H9 (cell line): Measurements from ENCODE around the gene ADH5. TPM values are rescaled to one million over a fixed set of nuclear protein-coding genes. Genes with fewer than 3 reads are reported as not detected.
"Not testable (repeated sequence)": the region's sequence is repeated elsewhere in the genome, so short reads cannot be mapped to it uniquely, and the experiment has no call there.

Experiments
- DNase-seq: peaks from one replicate; pipeline ENCODE4 v3.0.0-alpha.2; 2017
- H2AFZ ChIP-seq: one replicate; pipeline ENCODE4 v1.6.1; 2013; ENCODE audit warnings: mild to moderate bottlenecking, low read length, control low read depth, moderate library complexity
- H2AK5ac ChIP-seq: 2 replicates; pipeline ENCODE4 v1.6.1; 2013; ENCODE audit warnings: low read length, control low read depth, mixed read lengths; ENCODE audit not compliant: insufficient read length
- H2BK120ac ChIP-seq: one replicate; pipeline ENCODE4 v1.6.1; 2013; ENCODE audit warnings: low read depth, mild to moderate bottlenecking, low read length, control low read depth, inconsistent platforms; ENCODE audit not compliant: poor library complexity, severe bottlenecking
- H2BK12ac ChIP-seq: 2 replicates; pipeline ENCODE4 v1.6.1; 2013; ENCODE audit warnings: low read length, control low read depth, mixed read lengths, low read depth; ENCODE audit not compliant: insufficient read length
- H2BK15ac ChIP-seq: 2 replicates; pipeline ENCODE4 v1.6.1; 2013; ENCODE audit warnings: low read depth, low read length, control low read depth
- H2BK20ac ChIP-seq: one replicate; pipeline ENCODE4 v1.6.1; 2013; ENCODE audit warnings: low read depth, mild to moderate bottlenecking, low read length, control low read depth, inconsistent platforms; ENCODE audit not compliant: poor library complexity, severe bottlenecking
- H2BK5ac ChIP-seq: 2 replicates; pipeline ENCODE4 v1.6.1; 2013; ENCODE audit warnings: low read length, control low read depth, mixed read lengths; ENCODE audit not compliant: insufficient read length
- H3K14ac ChIP-seq: 2 replicates; pipeline ENCODE4 v1.6.1; 2013; ENCODE audit warnings: low read length, control low read depth; ENCODE audit not compliant: insufficient read depth
- H3K18ac ChIP-seq: 2 replicates; pipeline ENCODE4 v1.6.1; 2013; ENCODE audit warnings: low read depth, mild to moderate bottlenecking, mixed read lengths, low read length, control low read depth; ENCODE audit not compliant: insufficient read length
- H3K23ac ChIP-seq: 2 replicates; pipeline ENCODE4 v1.6.1; 2013; ENCODE audit warnings: low read length, control low read depth, mixed read lengths, low read depth; ENCODE audit not compliant: insufficient read length
- H3K23me2 ChIP-seq: 2 replicates; pipeline ENCODE4 v1.6.1; 2013; ENCODE audit warnings: low read depth, mild to moderate bottlenecking, mixed read lengths, low read length, control low read depth; ENCODE audit not compliant: insufficient read length, poor library complexity, severe bottlenecking
- H3K27ac ChIP-seq: 2 replicates; pipeline ENCODE4 v1.5.1; 2013; ENCODE audit warnings: low read length, control low read depth, mixed read lengths, low read depth; ENCODE audit not compliant: insufficient read length
- H3K27me3 ChIP-seq: 2 replicates; pipeline ENCODE4 v1.6.1; 2013; ENCODE audit warnings: low read length, control low read depth, inconsistent platforms; ENCODE audit not compliant: insufficient read depth
- H3K4ac ChIP-seq: 2 replicates; pipeline ENCODE4 v1.6.1; 2013; ENCODE audit warnings: low read depth, mild to moderate bottlenecking, control low read depth, inconsistent platforms, low read length, moderate library complexity
- H3K4me1 ChIP-seq: 2 replicates; pipeline ENCODE4 v1.6.1; 2013; ENCODE audit warnings: low read length, control low read depth, inconsistent platforms; ENCODE audit not compliant: insufficient read depth
- H3K4me2 ChIP-seq: 2 replicates; pipeline ENCODE4 v1.6.1; 2013; ENCODE audit warnings: low read length, control low read depth, mixed read lengths; ENCODE audit not compliant: insufficient read length, insufficient read depth
- H3K56ac ChIP-seq: 2 replicates; pipeline ENCODE4 v1.6.1; 2013; ENCODE audit warnings: low read depth, mild to moderate bottlenecking, mixed read lengths, low read length, control low read depth; ENCODE audit not compliant: insufficient read length
- H3K79me1 ChIP-seq: 2 replicates; pipeline ENCODE4 v1.6.1; 2013; ENCODE audit warnings: low read depth, mild to moderate bottlenecking, moderate library complexity, low read length, control low read depth, inconsistent platforms; ENCODE audit not compliant: insufficient read depth, poor library complexity, severe bottlenecking
- H3K79me2 ChIP-seq: 2 replicates; pipeline ENCODE4 v1.6.1; 2013; ENCODE audit warnings: low read length, control low read depth, inconsistent platforms; ENCODE audit not compliant: insufficient read depth
- H3K9ac ChIP-seq: 2 replicates; pipeline ENCODE4 v1.6.1; 2013; ENCODE audit warnings: low read length, control low read depth, mixed read lengths; ENCODE audit not compliant: insufficient read length; ENCODE audit errors: extremely low read depth
- H3K9me3 ChIP-seq: one replicate; pipeline ENCODE4 v1.6.1; 2013; ENCODE audit warnings: low read depth, low read length, inconsistent platforms; ENCODE audit not compliant: control insufficient read depth
- H3T11ph ChIP-seq: one replicate; pipeline ENCODE4 v1.6.1; 2013; ENCODE audit warnings: mild to moderate bottlenecking, low read length, control low read depth, inconsistent platforms
- H4K20me1 ChIP-seq: one replicate; pipeline ENCODE4 v1.6.1; 2013; ENCODE audit not compliant: control insufficient read depth, insufficient read length, insufficient read depth
- H4K5ac ChIP-seq: 2 replicates; pipeline ENCODE4 v1.6.1; 2013; ENCODE audit warnings: low read depth, mild to moderate bottlenecking, mixed read lengths, low read length, control low read depth; ENCODE audit not compliant: insufficient read length
- H4K8ac ChIP-seq: replicated peaks from 2 replicates; pipeline ENCODE4 v1.6.1; 2013; ENCODE audit warnings: low read length, control low read depth, mixed read lengths, low read depth; ENCODE audit not compliant: insufficient read length
- H4K91ac ChIP-seq: 2 replicates; pipeline ENCODE4 v1.6.1; 2013; ENCODE audit warnings: low read depth, mild to moderate bottlenecking, moderate library complexity, mixed read lengths, low read length, control low read depth; ENCODE audit not compliant: insufficient read length
- H3K27ac Mint-ChIP-seq, 3 experiments: 2 replicates in 2 of 3; 3 replicates in 1 of 3; pipeline ENCODE4 v1.8.0; 2020 to 2021; ENCODE audit warnings: mixed read lengths in 3 of 3, mild to moderate bottlenecking in 1 of 3, moderate library complexity in 1 of 3
- H3K27me3 Mint-ChIP-seq: 2 replicates; pipeline ENCODE4 v1.8.0; 2021; ENCODE audit warnings: low read depth, mild to moderate bottlenecking, moderate library complexity, mixed read lengths
- H3K36me3 Mint-ChIP-seq, 3 experiments: 2 replicates in 2 of 3; 3 replicates in 1 of 3; pipeline ENCODE4 v1.8.0; 2020 to 2021; ENCODE audit warnings: low read depth in 3 of 3, mixed read lengths in 3 of 3; ENCODE audit not compliant: insufficient read depth in 1 of 3
- H3K4me1 Mint-ChIP-seq, 2 experiments: 2 replicates each; pipeline ENCODE4 v1.8.0; 2020; ENCODE audit warnings: mixed read lengths in 2 of 2
- H3K4me3 Mint-ChIP-seq, 2 experiments: 2 replicates in 1 of 2; 3 replicates in 1 of 2; pipeline ENCODE4 v1.8.0; 2020 to 2021; ENCODE audit warnings: mild to moderate bottlenecking in 2 of 2, mixed read lengths in 2 of 2, moderate library complexity in 1 of 2
- H3K9me3 Mint-ChIP-seq, 2 experiments: 2 replicates in 1 of 2; 3 replicates in 1 of 2; pipeline ENCODE4 v1.8.0; 2020; ENCODE audit warnings: mild to moderate bottlenecking in 2 of 2, mixed read lengths in 2 of 2, moderate library complexity in 1 of 2
- WGBS: extraction: QIAGEN DNeasy Blood & Tissue Kit; methylation state at CpG from one replicate; pipeline ENCODE4 v1.1.7; 2013; ENCODE audit warnings: missing lambda C conversion rate, low lambda C conversion rate, mixed read lengths; ENCODE audit not compliant: insufficient read length; ENCODE audit errors: extremely low coverage; 5-methylcytosine and 5-hydroxymethylcytosine counted together
- total RNA-seq: library from RNA; stranded (reverse); gene quantifications from 2 replicates; pipeline ENCODE4 v1.2.1, GENCODE V29; 2021
- TF ChIP-seq, protein P1 (sequence below): fragments of 200-600 bp; sonication (generic); conservative IDR thresholded peaks from 3 replicates; pipeline ENCODE4 v1.8.0; 2021; ENCODE audit warnings: antibody characterized with exemption, mild to moderate bottlenecking

The ADH5 gene
- total RNA-seq, 1 experiment from 2014 or later: 284 TPM

DNA sequence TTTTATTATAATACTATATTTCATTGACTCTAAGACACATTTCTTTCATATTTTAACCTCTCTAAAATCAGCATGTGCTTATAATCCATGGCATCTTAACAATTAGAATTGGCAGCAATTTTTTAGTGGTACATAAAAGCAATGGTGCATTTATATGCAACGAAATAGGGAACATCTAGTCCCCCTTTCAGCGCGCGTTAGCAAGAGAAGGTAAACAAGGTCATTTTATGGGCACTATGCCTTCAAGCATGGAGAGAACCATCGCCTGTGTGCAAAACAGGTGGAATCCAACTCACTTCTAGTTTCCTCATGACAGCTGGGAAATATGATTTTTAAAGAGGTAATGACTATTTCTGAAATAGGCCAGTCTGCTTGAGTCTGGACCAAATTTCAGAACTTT is 6.4 kb downstream of the ADH5 start:
- no CpG with 5 or more reads among the region's 5 CpGs for WGBS
- peaks cover 45 to 83% (median 82%) of the 10 kb centered on the region in 3 experiments; a peak in 6 of 7 replicates for H3K36me3 Mint-ChIP-seq

DNA sequence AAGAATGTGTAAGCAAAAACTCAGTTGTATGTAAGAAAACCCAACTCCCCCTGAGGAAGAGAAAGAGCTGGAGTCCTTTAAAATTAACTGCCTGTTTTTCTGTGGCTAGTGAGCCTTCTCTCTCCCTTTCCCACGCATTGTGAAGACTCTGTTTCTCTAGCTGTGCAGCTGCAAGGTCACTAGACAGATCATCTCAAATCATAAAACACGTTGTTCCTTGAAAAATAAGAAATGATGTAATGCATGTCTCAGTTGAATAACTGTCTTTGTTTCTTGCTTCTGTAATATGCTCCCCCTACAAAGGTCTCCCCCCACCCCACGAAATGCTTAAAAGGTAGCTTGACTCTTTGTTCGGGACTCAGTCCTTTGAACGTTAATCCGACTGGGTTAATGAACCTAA is 7.7 kb downstream of the ADH5 start:
- peaks cover 52 to 90% (median 86%) of the 10 kb centered on the region in 3 experiments; a peak in 6 of 7 replicates for H3K36me3 Mint-ChIP-seq
- not testable (repeated sequence) for H3K27me3 Mint-ChIP-seq, H3K27ac ChIP-seq, H3K23me2 ChIP-seq, H3K79me1 ChIP-seq, H4K20me1 ChIP-seq, H3K4me2 ChIP-seq, H3K14ac ChIP-seq, H2BK20ac ChIP-seq, H4K5ac ChIP-seq, H3K9me3 Mint-ChIP-seq, H3K4me1 ChIP-seq, H3K79me2 ChIP-seq, H2AK5ac ChIP-seq, H3K9me3 ChIP-seq, H2AFZ ChIP-seq, H4K8ac ChIP-seq, H3T11ph ChIP-seq, H3K23ac ChIP-seq, DNase-seq, H4K91ac ChIP-seq, H2BK120ac ChIP-seq, H3K27ac Mint-ChIP-seq, H3K4me1 Mint-ChIP-seq, H3K56ac ChIP-seq, H3K4ac ChIP-seq, H2BK12ac ChIP-seq, H3K18ac ChIP-seq, H3K27me3 ChIP-seq, H3K4me3 Mint-ChIP-seq, H2BK15ac ChIP-seq, H3K9ac ChIP-seq, H2BK5ac ChIP-seq
- WGBS: no CpG with 5 or more reads among the region's 6 CpGs

More for the DNA sequence above, 6.4 kb downstream of the ADH5 start:
- no peak for DNase-seq
- H2AK5ac ChIP-seq: no peak overlapping the region
- H2BK20ac ChIP-seq: no peak overlapping the region
- H2BK15ac ChIP-seq: no peak overlapping the region
- no peak overlapping the region for H4K91ac ChIP-seq
- H3K56ac ChIP-seq: no peak overlapping the region
- no peaks in the 10 kb centered on the region for H3K23me2 ChIP-seq
- H2BK120ac ChIP-seq: no peak overlapping the region
- no peaks in the 10 kb centered on the region for H3K27me3 ChIP-seq
- H2BK5ac ChIP-seq: no peak overlapping the region
- TF ChIP-seq, protein P1, sequence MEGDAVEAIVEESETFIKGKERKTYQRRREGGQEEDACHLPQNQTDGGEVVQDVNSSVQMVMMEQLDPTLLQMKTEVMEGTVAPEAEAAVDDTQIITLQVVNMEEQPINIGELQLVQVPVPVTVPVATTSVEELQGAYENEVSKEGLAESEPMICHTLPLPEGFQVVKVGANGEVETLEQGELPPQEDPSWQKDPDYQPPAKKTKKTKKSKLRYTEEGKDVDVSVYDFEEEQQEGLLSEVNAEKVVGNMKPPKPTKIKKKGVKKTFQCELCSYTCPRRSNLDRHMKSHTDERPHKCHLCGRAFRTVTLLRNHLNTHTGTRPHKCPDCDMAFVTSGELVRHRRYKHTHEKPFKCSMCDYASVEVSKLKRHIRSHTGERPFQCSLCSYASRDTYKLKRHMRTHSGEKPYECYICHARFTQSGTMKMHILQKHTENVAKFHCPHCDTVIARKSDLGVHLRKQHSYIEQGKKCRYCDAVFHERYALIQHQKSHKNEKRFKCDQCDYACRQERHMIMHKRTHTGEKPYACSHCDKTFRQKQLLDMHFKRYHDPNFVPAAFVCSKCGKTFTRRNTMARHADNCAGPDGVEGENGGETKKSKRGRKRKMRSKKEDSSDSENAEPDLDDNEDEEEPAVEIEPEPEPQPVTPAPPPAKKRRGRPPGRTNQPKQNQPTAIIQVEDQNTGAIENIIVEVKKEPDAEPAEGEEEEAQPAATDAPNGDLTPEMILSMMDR: no peak
- H3K18ac ChIP-seq: no peak overlapping the region
- H4K5ac ChIP-seq: no peak overlapping the region
- no peak overlapping the region for H3K4ac ChIP-seq
- no peaks in the 10 kb centered on the region for H3K4me1 ChIP-seq
- no peak overlapping the region for H3K4me3 Mint-ChIP-seq
- no peak overlapping the region for H3K4me2 ChIP-seq
- peaks cover 6 to 7% of the 10 kb centered on the region in 2 experiments; a peak in 3 of 4 replicates for H3K4me1 Mint-ChIP-seq
- no peak overlapping the region for H3K27ac ChIP-seq
- H3K27me3 Mint-ChIP-seq: no peaks in the 10 kb centered on the region
- H3K9me3 Mint-ChIP-seq: no peaks in the 10 kb centered on the region
- H3K27ac Mint-ChIP-seq: no peak overlapping the region; a peak in 1 of 7 replicates
- no peak overlapping the region for H3T11ph ChIP-seq
- H4K8ac ChIP-seq: no peak overlapping the region
- H2AFZ ChIP-seq: no peak overlapping the region
- H4K20me1 ChIP-seq: no peaks in the 10 kb centered on the region
- no peak overlapping the region for H3K9ac ChIP-seq
- H3K79me1 ChIP-seq: peaks cover 3% of the 10 kb centered on the region
- H3K9me3 ChIP-seq: no peaks in the 10 kb centered on the region
- no peak overlapping the region for H3K14ac ChIP-seq
- peaks cover 4% of the 10 kb centered on the region; the same call in 1 of the 2 replicates for H3K79me2 ChIP-seq
- H2BK12ac ChIP-seq: no peak overlapping the region
- H3K23ac ChIP-seq: no peak overlapping the region
